Suprapubic skin (tissue), 4 donors: ENCODE data around the gene EGFR. TPM values are rescaled to one million over a fixed set of nuclear protein-coding genes. Genes with fewer than 3 reads are reported as not detected.
A peak's percentile ranks its signal among the peaks of the same experiment; 100 is the strongest.

ENCODE experiments used
- DNase-seq, 2 donors: peaks; one replicate each; pipeline ENCODE4 v3.0.0-alpha.2; 2019; ENCODE audit warnings: low spot score in 2 of 2
- H3K27ac ChIP-seq: fragments of 200-600 bp; sonication (generic); one replicate; pipeline ENCODE4 v1.5.1; 2019
- H3K27me3 ChIP-seq: fragments of 200-600 bp; sonication (generic); one replicate; pipeline ENCODE4 v1.5.1; 2019
- H3K36me3 ChIP-seq: fragments of 200-600 bp; sonication (generic); one replicate; pipeline ENCODE4 v1.5.1; 2019
- H3K4me1 ChIP-seq: fragments of 200-600 bp; sonication (generic); one replicate; pipeline ENCODE4 v1.5.1; 2019
- H3K4me3 ChIP-seq: fragments of 200-600 bp; sonication (generic); one replicate; pipeline ENCODE4 v1.5.1; 2019; ENCODE audit warnings: mild to moderate bottlenecking
- H3K9me3 ChIP-seq: fragments of 200-600 bp; sonication (generic); one replicate; pipeline ENCODE4 v1.5.1; 2019
- EP300 ChIP-seq: sonication (generic); formaldehyde crosslinking; IDR thresholded peaks from one replicate; pipeline ENCODE4 v1.6.1; 2017; ENCODE audit warnings: antibody characterized with exemption
- POLR2A ChIP-seq, 2 donors: fragments of 450-650 bp; IDR thresholded peaks; one replicate each; pipeline ENCODE4 v1.6.1; 2017; ENCODE audit warnings: antibody characterized with exemption in 2 of 2, mild to moderate bottlenecking in 2 of 2, moderate library complexity in 2 of 2
- POLR2AphosphoS5 ChIP-seq, 3 donors: sonication (generic); formaldehyde crosslinking; IDR thresholded peaks; one replicate each; pipeline ENCODE4 v1.6.1; 2017; ENCODE audit warnings: antibody characterized with exemption in 3 of 3
- WGBS: methylation state at CpG from one replicate; pipeline ENCODE4 v1.1.5; 2018; 5-methylcytosine and 5-hydroxymethylcytosine counted together
- total RNA-seq, 4 donors: library from RNA; depleted of rRNA; stranded (reverse); fragments of >200 nt; gene quantifications; one replicate each; pipeline ENCODE4 v1.1.0, GENCODE V29; 2016
- TF ChIP-seq, protein P1 (sequence below), 2 donors: fragments of 200-600 bp in 1 of 2; fragments of 450-650 bp in 1 of 2; sonication (generic) in 1 of 2; IDR thresholded peaks; one replicate each; pipeline ENCODE4 v1.5.1; 2016 to 2019; ENCODE audit warnings: antibody characterized with exemption in 2 of 2, mild to moderate bottlenecking in 1 of 2, moderate library complexity in 1 of 2

Gene EGFR
- total RNA-seq, 4 donors from 2014 or later, result 231 to 341 (median 271) TPM

GRCh38 chr7:55048221-55048859 is 29.5 kb downstream of the EGFR start:
- TF ChIP-seq EP300 (no peak), POLR2AphosphoS5 (IDR thresholded peaks at IDR 0.05) (peak in 1 of 3 donors; percentile 13)
- Histone ChIP-seq H3K4me1 (peaks cover 92% of the 10 kb centered on the region), H3K27ac (peak overlapping the region; percentile 61), H3K27me3 (no peaks in the 10 kb centered on the region), H3K4me3 (no peak overlapping the region), H3K9me3 (no peaks in the 10 kb centered on the region), H3K36me3 (no peaks in the 10 kb centered on the region)
- DNase-seq, result no peak
- WGBS, result 45% methylated on average over 6 of the region's 6 CpGs

- no peaks in the 10 kb centered on the region for H3K36me3 ChIP-seq
- no peak overlapping the region for H3K27ac ChIP-seq
- 70% methylated on average over 5 of the region's 5 CpGs for WGBS
- TF ChIP-seq POLR2A (IDR thresholded peaks at IDR 0.05) (no peak), EP300 (no peak), POLR2AphosphoS5 (IDR thresholded peaks at IDR 0.05) (no peak)
- TF ChIP-seq, protein P1, sequence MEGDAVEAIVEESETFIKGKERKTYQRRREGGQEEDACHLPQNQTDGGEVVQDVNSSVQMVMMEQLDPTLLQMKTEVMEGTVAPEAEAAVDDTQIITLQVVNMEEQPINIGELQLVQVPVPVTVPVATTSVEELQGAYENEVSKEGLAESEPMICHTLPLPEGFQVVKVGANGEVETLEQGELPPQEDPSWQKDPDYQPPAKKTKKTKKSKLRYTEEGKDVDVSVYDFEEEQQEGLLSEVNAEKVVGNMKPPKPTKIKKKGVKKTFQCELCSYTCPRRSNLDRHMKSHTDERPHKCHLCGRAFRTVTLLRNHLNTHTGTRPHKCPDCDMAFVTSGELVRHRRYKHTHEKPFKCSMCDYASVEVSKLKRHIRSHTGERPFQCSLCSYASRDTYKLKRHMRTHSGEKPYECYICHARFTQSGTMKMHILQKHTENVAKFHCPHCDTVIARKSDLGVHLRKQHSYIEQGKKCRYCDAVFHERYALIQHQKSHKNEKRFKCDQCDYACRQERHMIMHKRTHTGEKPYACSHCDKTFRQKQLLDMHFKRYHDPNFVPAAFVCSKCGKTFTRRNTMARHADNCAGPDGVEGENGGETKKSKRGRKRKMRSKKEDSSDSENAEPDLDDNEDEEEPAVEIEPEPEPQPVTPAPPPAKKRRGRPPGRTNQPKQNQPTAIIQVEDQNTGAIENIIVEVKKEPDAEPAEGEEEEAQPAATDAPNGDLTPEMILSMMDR (IDR thresholded peaks at IDR 0.05), result no peak
- no peaks in the 10 kb centered on the region for H3K9me3 ChIP-seq
- peaks cover 92% of the 10 kb centered on the region for H3K4me1 ChIP-seq
- DNase-seq, result no peak
- H3K4me3 ChIP-seq, result no peak overlapping the region
- H3K27me3 ChIP-seq, result no peaks in the 10 kb centered on the region
These were observed 31.5 kb downstream of the EGFR start for GRCh38 chr7:55050281-55050680.

GRCh38 chr7:55052081-55052480 is 33.3 kb downstream of the EGFR start:
- Histone ChIP-seq H3K27ac (no peak overlapping the region), H3K4me3 (no peak overlapping the region), H3K36me3 (no peaks in the 10 kb centered on the region), H3K9me3 (no peaks in the 10 kb centered on the region), H3K27me3 (no peaks in the 10 kb centered on the region), H3K4me1 (peaks cover 92% of the 10 kb centered on the region)
- TF ChIP-seq EP300 (no peak), POLR2A (IDR thresholded peaks at IDR 0.05) (no peak), POLR2AphosphoS5 (IDR thresholded peaks at IDR 0.05) (no peak)
- TF ChIP-seq, protein P1 (IDR thresholded peaks at IDR 0.05), result no peak
- DNase-seq, result no peak
- WGBS, result 76% methylated on average over 2 of the region's 2 CpGs

DNA sequence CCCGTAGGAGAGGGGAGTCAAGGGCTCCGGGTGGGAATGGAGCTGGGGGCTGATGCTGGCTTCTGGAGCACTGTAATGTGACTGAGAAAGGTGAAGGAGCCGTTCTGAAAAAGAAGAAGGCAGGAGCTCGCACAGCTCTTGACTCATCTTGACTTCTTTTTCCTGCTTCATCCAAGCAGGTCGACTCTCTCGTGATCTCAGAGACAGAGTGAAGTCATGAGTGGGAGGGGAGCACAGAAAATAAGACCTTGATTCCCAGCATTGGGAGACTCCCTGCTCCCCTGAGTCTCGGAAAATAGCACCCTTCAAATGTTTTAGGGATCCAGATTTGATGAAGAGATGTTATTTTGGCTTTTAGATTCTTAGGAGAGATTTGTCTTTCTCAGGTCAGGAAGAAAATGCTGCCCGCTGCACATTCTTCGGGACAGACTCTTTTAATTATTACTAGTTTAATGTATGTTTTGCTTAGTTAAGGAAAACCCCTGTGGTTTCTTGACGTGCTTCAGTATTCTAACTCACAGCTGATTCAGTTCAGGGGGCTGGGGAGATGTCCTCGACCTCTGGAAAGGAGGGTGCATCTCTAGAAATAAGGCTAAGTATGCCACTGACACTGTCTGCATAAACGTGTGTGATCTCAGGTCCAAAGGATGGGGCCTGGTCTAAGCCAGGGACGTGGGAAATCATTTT is 34.1 kb downstream of the EGFR start:
- no peaks in the 10 kb centered on the region for H3K36me3 ChIP-seq
- H3K27ac ChIP-seq, result peak overlapping the region; percentile 94
- no peaks in the 10 kb centered on the region for H3K27me3 ChIP-seq
- no peak for DNase-seq
- TF ChIP-seq POLR2AphosphoS5 (IDR thresholded peaks at IDR 0.05) (no peak), POLR2A (IDR thresholded peaks at IDR 0.05) (no peak), EP300 (no peak)
- TF ChIP-seq, protein P1 (IDR thresholded peaks at IDR 0.05), result no peak
- no peaks in the 10 kb centered on the region for H3K9me3 ChIP-seq
- WGBS, result 67% methylated on average over 13 of the region's 13 CpGs
- no peak overlapping the region for H3K4me3 ChIP-seq
- H3K4me1 ChIP-seq, result peaks cover 91% of the 10 kb centered on the region

DNA sequence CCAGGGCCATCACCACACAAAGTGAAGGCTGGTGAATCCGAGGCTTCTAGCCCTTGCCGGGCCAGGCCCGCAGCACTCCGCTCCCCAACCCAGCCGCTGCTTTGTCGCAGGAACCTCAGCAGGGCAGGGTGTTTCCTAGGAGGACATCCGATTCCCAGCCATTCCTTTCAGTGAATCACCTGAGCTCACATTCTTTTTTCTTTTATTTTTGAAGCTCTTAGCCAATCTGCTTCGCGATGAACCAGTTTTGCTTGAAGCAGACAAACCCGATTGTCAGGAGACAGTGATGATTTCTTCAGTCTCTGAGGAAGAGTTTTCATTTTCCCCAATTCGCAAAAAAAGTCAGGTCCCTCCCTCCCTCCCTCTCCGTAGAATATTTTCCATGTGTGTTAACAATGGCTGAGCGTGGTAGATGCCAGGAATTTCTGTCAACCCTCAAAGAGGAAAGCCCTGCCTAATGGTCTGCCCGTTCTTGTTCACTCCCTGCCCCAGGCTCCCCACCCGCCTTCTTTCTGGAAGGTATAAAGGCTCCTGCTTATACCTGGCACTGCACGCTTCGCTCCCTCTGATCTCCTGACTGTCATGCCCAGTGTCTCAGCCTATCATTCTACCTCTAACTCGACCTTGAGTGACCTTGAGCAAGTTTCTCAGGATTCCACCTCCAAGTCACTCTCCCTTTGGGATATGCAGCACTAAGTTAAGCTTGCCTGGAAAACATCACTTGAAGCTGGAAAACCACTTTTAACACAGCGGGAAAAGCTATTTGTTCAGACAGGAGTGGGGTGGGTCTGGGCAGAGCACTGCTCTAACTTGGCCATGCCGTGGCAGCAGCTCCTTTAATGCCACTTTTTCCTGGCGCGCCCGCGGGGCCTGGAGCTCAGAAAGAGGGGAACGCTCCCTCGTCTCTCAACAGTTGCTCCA is 35.1 kb downstream of the EGFR start:
- H3K4me3 ChIP-seq, result no peak overlapping the region
- H3K36me3 ChIP-seq, result no peaks in the 10 kb centered on the region
- H3K4me1 ChIP-seq, result peaks cover 84% of the 10 kb centered on the region
- peak overlapping the region; percentile 94 for H3K27ac ChIP-seq
- no peaks in the 10 kb centered on the region for H3K9me3 ChIP-seq
- DNase-seq, result no peak
- H3K27me3 ChIP-seq, result no peaks in the 10 kb centered on the region
- TF ChIP-seq, protein P1 (IDR thresholded peaks at IDR 0.05), result peak in 1 of 2 donors; percentile 18
- TF ChIP-seq POLR2AphosphoS5 (IDR thresholded peaks at IDR 0.05), result no peak
- WGBS, result 36% methylated on average over 26 of the region's 26 CpGs
